ENCODE data around the gene SLC66A2. TPM values are rescaled to one million over a fixed set of nuclear protein-coding genes. Genes with fewer than 3 reads are reported as not detected.
A peak's percentile ranks its signal among the peaks of the same experiment; 100 is the strongest.
"Not testable (repeated sequence)": the region's sequence is repeated elsewhere in the genome, so short reads cannot be mapped to it uniquely, and the experiment has no call there.

SLC66A2 gene
- polyA plus RNA-seq, 10 donors: 19.0 to 27.2 (median 22.8) TPM

GRCh38 chr18:79869591-79870300 is 81.7 kb downstream of the SLC66A2 start:
- DNase-seq: no peak

GRCh38 chr18:79868811-79869541 is 82.5 kb downstream of the SLC66A2 start:
- no peak for DNase-seq

DNA sequence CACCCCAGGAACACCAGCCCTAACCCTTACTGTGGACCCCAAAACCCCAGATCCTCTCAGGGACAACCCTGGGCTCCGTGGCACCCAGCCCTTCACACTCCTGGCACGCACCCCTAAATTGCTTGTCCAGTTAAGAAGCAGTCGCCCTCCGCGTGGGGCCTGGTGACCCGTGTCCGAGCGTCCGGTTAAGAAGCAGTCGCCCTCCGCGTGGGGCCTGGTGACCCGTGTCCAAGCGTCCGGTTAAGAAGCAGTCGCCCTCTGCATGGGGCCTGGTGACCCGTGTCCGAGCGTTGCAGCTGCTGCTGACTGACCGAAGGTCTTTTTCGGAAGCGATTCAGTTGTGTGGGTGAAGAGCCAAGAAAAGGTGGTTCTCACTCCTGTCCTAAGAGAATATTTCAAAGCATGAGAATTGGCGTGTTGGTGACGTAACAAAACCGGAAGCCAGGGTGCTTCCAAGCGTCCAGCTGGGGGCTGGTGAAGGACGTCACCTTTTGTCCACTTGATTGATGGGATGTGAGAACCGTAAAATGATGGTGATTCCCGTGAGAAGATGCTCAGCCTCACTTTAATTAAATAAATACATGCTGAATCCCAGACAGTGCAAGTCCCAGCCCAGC is 83.2 kb downstream of the SLC66A2 start:
- DNase-seq: peak in 1 of 3 donors; percentile 26

GRCh38 chr18:79867666-79868065 is 83.8 kb downstream of the SLC66A2 start:
- DNase-seq: no peak

- DNase-seq: no peak
These were observed 84.4 kb downstream of the SLC66A2 start for GRCh38 chr18:79866889-79867574.

DNA sequence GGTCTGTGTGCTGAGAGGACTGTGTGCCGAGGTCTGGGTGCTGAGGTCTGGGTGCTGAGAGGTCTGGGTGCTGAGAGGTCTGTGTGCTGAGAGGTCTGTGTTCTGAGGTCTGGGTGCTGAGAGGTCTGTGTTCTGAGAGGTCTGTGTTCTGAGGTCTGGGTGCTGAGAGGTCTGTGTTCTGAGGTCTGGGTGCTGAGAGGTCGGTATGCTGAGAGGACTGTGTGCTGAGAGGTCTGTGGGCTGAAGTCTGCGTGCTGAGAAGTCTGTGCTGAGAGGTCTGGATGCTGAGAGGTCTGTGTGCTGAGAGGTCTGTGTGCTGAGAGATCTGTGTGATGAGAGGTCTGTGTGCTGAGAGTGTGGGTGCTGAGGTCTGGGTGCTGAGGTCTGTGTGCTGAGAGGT is 85.5 kb downstream of the SLC66A2 start:
- DNase-seq: not testable (repeated sequence)

DNA sequence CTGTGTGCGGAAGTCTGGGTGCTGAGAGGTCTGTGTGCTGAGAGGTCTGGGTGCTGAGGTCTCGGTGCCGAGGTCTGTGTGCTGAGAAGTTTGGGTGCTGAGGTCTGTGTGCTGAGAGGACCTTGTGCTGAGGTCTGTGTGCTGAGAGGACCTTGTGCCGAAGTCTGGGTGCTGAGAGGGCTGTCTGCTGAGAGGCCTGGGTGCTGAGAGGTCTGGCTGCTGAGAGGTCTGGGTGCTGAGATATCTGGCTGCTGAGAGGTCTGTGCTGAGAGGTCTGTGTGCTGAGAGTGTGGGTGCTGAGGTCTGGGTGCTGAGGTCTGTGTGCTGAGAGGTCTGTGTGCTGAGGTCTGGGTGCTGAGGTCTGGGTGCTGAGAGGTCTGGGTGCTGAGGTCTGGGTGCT is 86.5 kb downstream of the SLC66A2 start:
- DNase-seq: not testable (repeated sequence)

GRCh38 chr18:79864006-79864725 is 87.3 kb downstream of the SLC66A2 start:
- DNase-seq: no peak

- DNase-seq: no peak
These were observed 88.1 kb downstream of the SLC66A2 start for GRCh38 chr18:79863161-79864005.

DNA sequence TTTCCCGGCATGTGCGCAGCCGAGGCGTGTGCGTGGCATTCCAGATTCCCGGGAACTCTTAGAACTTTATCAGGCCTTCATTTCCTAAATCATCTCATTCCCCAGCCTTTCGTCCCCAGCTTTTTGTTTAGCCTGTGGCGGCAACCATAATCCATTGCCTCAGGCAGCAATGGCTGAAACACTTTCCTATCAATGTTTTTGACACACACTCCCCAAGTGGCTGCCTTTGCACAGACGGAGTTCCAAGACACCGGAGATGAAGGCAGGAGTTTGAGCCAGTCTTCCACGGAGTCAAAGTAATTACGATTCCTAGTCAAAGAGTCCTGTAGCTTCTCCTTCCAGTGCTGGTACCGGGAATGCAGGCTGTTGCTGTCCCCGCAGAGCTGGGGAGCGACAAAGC is 88.9 kb downstream of the SLC66A2 start:
- no peak for DNase-seq

- no peak for DNase-seq
These were observed 89.8 kb downstream of the SLC66A2 start for GRCh38 chr18:79861687-79862086.

GRCh38 chr18:79859314-79859713 is 92.1 kb downstream of the SLC66A2 start:
- DNase-seq: no peak

DNA sequence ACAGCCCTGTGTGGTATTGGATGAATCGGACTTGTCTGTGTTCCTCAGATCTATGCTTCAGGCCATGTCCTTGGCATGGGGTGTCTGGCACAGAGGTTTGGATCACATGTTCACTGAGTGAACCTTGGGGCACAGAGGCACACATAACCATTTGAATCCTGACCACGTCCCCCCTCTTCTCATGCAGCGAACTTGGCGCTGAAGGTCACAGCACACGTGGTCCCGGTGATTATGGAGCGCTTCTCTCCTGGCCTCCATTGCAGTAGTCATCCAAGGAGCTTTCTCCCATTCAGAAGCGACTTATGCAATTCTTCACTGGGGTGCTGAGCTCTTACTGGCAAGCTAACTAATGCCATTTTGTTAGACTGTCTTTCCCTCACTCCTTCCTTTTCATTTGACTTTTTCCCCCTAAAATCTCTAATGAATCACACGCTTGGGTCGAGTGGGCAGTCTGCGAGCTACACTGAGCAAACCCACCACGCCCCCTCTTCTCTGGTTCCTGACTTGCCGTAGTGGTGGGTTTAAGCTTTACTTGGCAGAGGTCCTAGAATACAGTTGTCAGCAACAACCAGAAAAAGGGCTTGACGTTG is 94.3 kb downstream of the SLC66A2 start:
- DNase-seq: peak; percentile 33 to 78 (median 48)

DNA sequence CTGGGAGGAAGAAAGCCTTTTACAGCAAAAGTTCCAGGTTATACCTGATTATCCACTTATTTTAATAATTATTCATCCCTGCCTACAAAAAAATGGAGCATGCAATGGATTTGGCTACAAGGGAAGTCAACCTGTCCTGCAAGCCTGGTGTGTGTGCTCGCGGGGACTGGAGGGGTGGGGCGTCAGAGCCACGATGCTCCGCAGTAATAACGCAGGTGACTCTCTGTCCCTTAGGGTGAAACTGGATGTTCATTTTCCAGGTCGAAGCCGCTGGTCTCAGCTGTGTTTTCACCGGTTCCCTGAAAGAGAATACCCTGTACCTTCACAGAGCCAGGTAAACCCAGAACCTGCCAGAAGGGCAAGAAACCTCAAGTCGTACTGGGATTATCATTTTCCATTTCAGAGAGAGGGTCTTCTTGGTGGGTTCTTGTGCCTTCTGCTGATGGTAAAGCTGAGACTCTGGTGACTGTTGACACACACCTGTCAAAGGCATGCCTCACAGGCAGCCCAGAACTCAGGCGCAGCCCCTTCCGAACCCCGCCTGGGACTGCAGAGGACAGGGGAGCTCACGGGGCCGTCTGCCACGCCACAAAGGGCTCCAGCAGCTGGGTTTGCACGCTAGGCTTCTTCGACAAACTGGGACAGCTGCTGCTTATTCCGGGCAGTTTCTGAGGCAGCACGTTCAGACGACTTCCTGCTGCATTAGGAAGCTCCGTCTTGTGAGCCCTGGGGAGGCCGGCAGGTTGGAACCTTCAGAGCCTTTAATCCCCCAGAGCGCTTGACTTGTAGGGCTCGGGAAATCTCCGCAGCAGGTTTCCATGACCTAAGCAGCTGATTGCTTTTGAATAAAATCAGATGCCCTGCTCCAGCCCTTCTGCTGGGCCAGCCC is 95.1 kb downstream of the SLC66A2 start:
- peak; percentile 52 to 82 (median 67) for DNase-seq

DNA sequence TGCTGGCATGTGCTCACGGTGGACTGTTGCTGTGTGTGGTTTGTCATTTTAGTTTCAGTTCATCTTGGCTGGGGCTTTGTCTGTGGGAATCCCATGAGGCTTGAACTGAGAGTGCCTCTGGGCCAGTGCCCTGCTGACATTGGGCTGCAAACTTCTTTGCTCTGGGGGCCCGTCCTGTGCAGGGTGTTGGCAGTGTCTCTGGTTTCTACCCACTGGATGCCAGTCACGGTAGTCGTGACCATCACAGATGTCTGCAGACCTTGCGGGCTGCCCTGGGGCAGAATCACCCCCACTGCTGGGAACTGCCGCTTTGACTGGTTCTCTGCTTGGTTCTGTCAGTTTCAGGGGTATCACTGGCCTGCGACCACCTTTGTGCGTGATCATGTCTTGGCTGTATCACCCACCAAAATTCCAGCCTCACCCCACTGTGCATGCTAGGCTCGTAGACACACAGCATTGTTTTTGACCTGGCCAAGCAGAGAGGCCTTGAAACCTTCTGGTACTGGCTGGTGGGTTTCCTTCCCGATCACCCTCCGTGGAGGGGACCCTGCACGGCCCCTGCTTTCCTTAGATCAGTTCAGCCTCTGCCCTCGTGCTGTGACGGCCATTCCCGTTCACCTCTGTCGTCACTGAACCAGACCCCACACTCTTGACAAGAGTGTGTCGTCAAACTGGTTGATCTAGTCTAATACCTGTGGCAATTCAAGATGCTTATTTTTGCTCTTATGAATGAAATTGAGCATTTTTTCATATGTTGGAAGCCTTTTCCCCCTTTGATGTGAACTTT is 96.1 kb downstream of the SLC66A2 start:
- DNase-seq: no peak

DNA sequence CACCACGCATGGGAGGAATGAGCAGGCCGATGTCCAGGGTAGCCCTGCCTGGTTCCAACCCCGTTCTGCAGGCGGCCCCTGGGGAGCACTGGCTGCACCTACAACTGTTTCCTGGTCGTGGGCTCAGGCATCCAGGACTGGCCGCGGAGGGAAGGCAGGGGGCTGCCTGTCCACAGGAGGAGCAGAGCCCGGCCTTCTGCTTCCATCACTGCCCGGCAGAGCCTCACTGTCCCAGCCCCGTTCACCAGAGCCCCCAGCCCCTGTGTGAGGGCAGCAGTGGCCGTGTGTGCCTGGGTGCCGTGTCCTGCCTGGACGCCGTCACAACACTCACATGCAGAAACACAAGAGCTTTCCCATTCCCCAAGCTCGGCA is 97.5 kb downstream of the SLC66A2 start:
- DNase-seq: no peak

- no peak for DNase-seq
These were observed 98.0 kb downstream of the SLC66A2 start for GRCh38 chr18:79853303-79853992.
